OCI-LY3 (cell line): Measurements from ENCODE around the gene GALNTL6.

ENCODE experiments used
- CTCF ChIP-seq: fragments of 200-600, 300-600 bp; sonication (generic); IDR thresholded peaks from 2 replicates; pipeline ENCODE4 v1.5.1; 2014; ENCODE audit warnings: antibody characterized with exemption, low read length, low read depth
- EZH2phosphoT487 ChIP-seq: fragments of 200-600 bp; shearing (Covaris generic); IDR thresholded peaks from 2 replicates; pipeline ENCODE4 v1.6.1; 2018; ENCODE audit warnings: antibody characterized with exemption, mixed run types, low read depth

DNA sequence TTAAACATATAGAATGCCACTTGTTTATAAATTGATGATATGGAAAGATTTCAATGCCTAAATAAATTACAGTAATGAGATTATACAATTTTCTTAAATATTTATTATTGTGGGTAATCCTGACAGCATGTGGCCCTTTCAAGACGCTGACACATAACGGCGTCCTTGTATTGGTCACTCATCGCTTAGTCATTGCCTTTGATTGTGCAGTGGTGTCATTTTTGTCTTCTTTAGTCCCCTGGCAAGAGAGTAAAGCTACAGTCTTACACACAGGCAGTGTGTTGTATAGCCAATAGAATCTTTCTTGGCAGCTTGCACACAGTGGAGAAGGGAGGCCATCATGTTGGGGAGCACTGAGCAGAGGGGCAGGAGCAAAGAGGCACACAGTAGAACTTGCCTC lies 993.6 kb downstream of the GALNTL6 start:
- TF ChIP-seq CTCF (no peak), EZH2phosphoT487 (no peak)
